Activated naive CD8-positive, alpha-beta T cell treated with anti-CD3 and anti-CD28 coated beads, Interleukin-2, amount 50 U/mL, for 16 hours (primary cell): ENCODE results near the gene STRADB.
"Not testable (repeated sequence)": the region's sequence is repeated elsewhere in the genome, so short reads cannot be mapped to it uniquely, and the experiment has no call there.

Experiments
- DNase-seq: peaks from one replicate; pipeline ENCODE4 v3.0.0-alpha.2; 2020; ENCODE audit warnings: low read depth, low spot score

Gene STRADB

GRCh38 chr2:201451292-201452057 is at the start of gene STRADB, which contains the start of gene TRAK2:
Gene STRADB, plus strand, starts transcription at chr2:201451740. Its CDS starts 3,101 bp downstream, at chr2:201454841.
Gene TRAK2, minus strand, starts transcription at chr2:201451458. Its CDS starts 30,951 bp downstream, at chr2:201420507.
- DNase-seq: peak; percentile 89

- DNase-seq: no peak
Observed at GRCh38 chr2:201401815-201402214, 49.7 kb upstream of the STRADB start.

- no peak for DNase-seq
Observed at GRCh38 chr2:201402651-201403562, 48.6 kb upstream of the STRADB start.

- no peak for DNase-seq
Observed at GRCh38 chr2:201403880-201404279, 47.7 kb upstream of the STRADB start.

- no peak for DNase-seq
Observed at GRCh38 chr2:201404699-201405280, 46.8 kb upstream of the STRADB start.

GRCh38 chr2:201406077-201406662 is 45.4 kb upstream of the STRADB start:
- DNase-seq: no peak

GRCh38 chr2:201407265-201407664 is 44.3 kb upstream of the STRADB start:
- no peak for DNase-seq

GRCh38 chr2:201408931-201409330 is 42.6 kb upstream of the STRADB start:
- DNase-seq: no peak

- DNase-seq: no peak
Observed at GRCh38 chr2:201411421-201411820, 40.1 kb upstream of the STRADB start.

- DNase-seq: no peak
Observed at GRCh38 chr2:201413143-201413542, 38.4 kb upstream of the STRADB start.

GRCh38 chr2:201413552-201413951 is 38.0 kb upstream of the STRADB start:
- no peak for DNase-seq

GRCh38 chr2:201414099-201415023 is 37.2 kb upstream of the STRADB start:
- DNase-seq: no peak

- DNase-seq: no peak
Observed at GRCh38 chr2:201415149-201415548, 36.4 kb upstream of the STRADB start.

GRCh38 chr2:201419057-201419635 is 32.4 kb upstream of the STRADB start:
- DNase-seq: no peak

GRCh38 chr2:201419986-201420385 is 31.6 kb upstream of the STRADB start:
- no peak for DNase-seq

GRCh38 chr2:201420442-201421113 is 31.0 kb upstream of the STRADB start:
- DNase-seq: no peak

- DNase-seq: no peak
Observed at GRCh38 chr2:201425952-201426351, 25.6 kb upstream of the STRADB start.

GRCh38 chr2:201428366-201428765 is 23.2 kb upstream of the STRADB start:
- DNase-seq: not testable (repeated sequence)

- not testable (repeated sequence) for DNase-seq
Observed at GRCh38 chr2:201429835-201430234, 21.7 kb upstream of the STRADB start.

- DNase-seq: not testable (repeated sequence)
Observed at GRCh38 chr2:201430322-201430721, 21.2 kb upstream of the STRADB start.
